Measurements from ENCODE around the gene CAND1. TPM values are rescaled to one million over a fixed set of nuclear protein-coding genes. Genes with fewer than 3 reads are reported as not detected.

Gene CAND1
- total and polyA plus RNA-seq, 2 experiments from 2014 or later, result 92.6 to 111 TPM

DNA sequence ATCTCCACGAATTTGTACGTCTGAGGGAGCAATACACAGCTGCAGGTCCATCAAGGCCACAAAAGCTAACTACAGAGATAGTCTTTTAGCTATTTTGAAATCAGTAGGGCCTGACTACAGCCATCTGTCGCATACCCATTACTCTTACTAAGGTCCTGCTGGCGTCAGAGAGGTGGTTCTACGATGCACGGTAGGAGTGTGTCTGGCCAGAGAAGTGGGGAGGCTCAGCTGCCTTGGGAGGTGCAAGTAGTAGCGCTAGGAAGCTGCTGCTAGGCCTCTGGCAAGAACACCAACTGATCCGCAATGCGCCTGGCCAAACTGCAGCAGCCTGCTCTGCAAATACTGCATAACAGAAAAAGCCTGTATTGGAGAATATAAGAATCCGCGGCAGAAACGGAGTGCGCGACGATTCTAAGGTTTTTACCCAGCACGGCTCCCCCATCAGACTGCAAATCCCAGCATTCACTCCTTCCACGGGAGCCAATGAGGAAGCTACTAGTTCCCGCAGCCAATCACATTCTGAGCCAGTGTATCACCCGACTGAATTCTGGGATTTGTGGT lies 743 bp upstream of the CAND1 start:
- H3K27ac ChIP-seq, result peak overlapping the region; percentile 97
- no peaks in the 10 kb centered on the region for H3K9me3 ChIP-seq (ENCODE audit: low read depth)
- WGBS, 2 experiments (ENCODE audit: low coverage in 1 of 2, low lambda C conversion rate in 2 of 2, missing lambda C conversion rate in 2 of 2), result 2 to 3% methylated on average over 19 of the region's 19 CpGs
- no peaks in the 10 kb centered on the region for H3K9me2 ChIP-seq (ENCODE audit: insufficient read depth)
- no peaks in the 10 kb centered on the region for H3K36me3 ChIP-seq (ENCODE audit: low read depth)
- peaks cover 22% of the 10 kb centered on the region for H3F3A ChIP-seq (ENCODE audit: insufficient read depth)
- peaks cover 38% of the 10 kb centered on the region for H3K79me2 ChIP-seq (ENCODE audit: insufficient read depth)
- H3K27me3 ChIP-seq (replicated peaks; ENCODE audit: insufficient read depth), result no peaks in the 10 kb centered on the region
- TF ChIP-seq EZH2 (IDR thresholded peaks at IDR 0.05; ENCODE audit: insufficient read depth, poor library complexity, severe bottlenecking) (no peak), EZH2phosphoT487 (IDR thresholded peaks at IDR 0.05; ENCODE audit: insufficient read depth, low read depth) (no peak)
- DNase-seq, result peak; percentile 99
- peak overlapping the region; percentile 98 for H3K4me2 ChIP-seq (ENCODE audit: unreplicated experiment)
- peak overlapping the region; percentile 99 for H2AFZ ChIP-seq
- H3K4me1 ChIP-seq (ENCODE audit: insufficient read depth), result peaks cover 27% of the 10 kb centered on the region
- H3K9ac ChIP-seq, result peak overlapping the region; percentile 98
- peaks cover 7% of the 10 kb centered on the region for H4K20me1 ChIP-seq (ENCODE audit: insufficient read depth)
- H3K4me3 ChIP-seq, result peak overlapping the region; percentile 87
- in situ Hi-C loops (cut with MboI), result no loop called here

DNA sequence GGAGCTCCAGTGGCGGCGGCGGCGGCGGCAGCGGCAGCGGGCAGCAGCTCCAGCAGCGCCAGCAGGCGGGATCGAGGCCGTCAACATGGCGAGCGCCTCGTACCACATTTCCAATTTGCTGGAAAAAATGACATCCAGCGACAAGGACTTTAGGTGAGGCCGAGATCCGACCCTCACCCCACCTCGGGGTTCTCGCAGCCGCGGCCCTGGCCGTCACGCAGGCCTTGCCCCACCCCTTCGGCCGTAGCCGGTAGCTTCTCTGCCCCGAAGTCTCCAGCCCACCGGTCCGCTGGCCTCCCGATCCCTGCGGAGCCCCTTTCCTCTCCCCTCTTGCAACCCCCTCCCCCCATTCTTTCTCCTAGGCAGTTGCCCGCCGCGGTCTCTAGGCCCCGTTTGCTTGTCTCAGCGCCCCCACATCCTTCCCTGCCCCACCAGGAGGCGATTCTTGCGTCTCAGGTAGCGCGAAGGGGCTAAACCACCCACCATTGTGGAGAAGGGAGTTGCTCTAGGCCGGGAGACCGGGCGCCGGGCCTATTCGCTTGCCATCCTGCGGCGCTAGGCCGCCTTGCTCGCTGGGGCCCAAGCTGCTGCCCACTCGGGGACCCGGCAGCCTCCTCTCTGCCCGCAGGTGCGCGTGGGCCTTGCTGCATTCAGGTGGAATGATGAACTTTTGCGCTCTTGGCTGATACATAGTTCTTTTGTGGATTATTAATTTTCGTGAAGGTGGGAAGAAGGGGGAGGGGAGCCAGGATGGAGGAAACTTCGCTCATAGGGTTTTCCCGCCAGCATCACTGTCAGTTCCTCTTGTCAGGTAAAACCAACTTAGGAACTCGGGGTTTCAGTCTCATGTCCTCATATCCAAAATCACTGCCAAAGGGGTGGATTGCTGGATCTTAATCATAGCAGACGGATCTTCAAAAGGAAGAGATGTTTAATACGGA lies 745 bp downstream of the CAND1 start:
- 0 to 1% methylated on average over 37 to 53 of the region's 61 CpGs for WGBS, 2 experiments (ENCODE audit: low coverage in 1 of 2, low lambda C conversion rate in 2 of 2, missing lambda C conversion rate in 2 of 2)
- Histone ChIP-seq H3K4me3 (peak overlapping the region; percentile 87), H3K36me3 (ENCODE audit: low read depth) (no peaks in the 10 kb centered on the region), H3K9ac (peak overlapping the region; percentile 98), H4K20me1 (ENCODE audit: insufficient read depth) (peaks cover 15% of the 10 kb centered on the region), H3K9me3 (ENCODE audit: low read depth) (no peaks in the 10 kb centered on the region), H3K9me2 (ENCODE audit: insufficient read depth) (no peaks in the 10 kb centered on the region), H3K27ac (peak overlapping the region; percentile 97), H3K4me2 (ENCODE audit: unreplicated experiment) (peak overlapping the region; percentile 98), H3K4me1 (ENCODE audit: insufficient read depth) (peaks cover 37% of the 10 kb centered on the region), H3K79me2 (ENCODE audit: insufficient read depth) (peaks cover 52% of the 10 kb centered on the region), H2AFZ (peak overlapping the region; percentile 99), H3K27me3 (replicated peaks; ENCODE audit: insufficient read depth) (no peaks in the 10 kb centered on the region), H3F3A (ENCODE audit: insufficient read depth) (peaks cover 22% of the 10 kb centered on the region)
- in situ Hi-C loops (cut with MboI), result no loop called here
- TF ChIP-seq EZH2 (IDR thresholded peaks at IDR 0.05; ENCODE audit: insufficient read depth, poor library complexity, severe bottlenecking) (no peak), EZH2phosphoT487 (IDR thresholded peaks at IDR 0.05; ENCODE audit: insufficient read depth, low read depth) (no peak)
- peak; percentile 63 for DNase-seq

DNA sequence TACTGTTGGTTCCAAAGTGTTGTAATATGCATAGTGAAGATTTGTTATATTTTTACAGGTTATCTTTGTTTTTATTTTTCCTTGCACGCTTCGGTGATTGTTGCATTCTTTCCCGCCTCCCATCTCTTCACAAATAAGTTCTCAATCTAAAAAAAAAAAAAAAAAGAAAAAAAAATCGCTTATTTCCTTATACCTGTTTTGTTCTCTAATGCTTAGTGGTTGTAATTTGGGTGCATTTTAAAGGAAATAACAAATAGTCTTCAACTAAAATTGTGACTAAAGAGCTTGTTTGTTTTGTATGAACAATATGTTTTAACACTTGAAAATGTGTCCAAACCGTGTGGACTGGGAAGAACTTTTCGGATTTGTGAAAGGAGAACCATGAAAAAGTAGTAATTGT lies 1.5 kb downstream of the CAND1 start:
- H3K4me3 ChIP-seq, result peak overlapping the region; percentile 87
- no peaks in the 10 kb centered on the region for H3K36me3 ChIP-seq (ENCODE audit: low read depth)
- H3K4me2 ChIP-seq (ENCODE audit: unreplicated experiment), result peak overlapping the region; percentile 98
- H3F3A ChIP-seq (ENCODE audit: insufficient read depth), result peaks cover 25% of the 10 kb centered on the region
- peak overlapping the region; percentile 97 for H3K27ac ChIP-seq
- TF ChIP-seq EZH2 (IDR thresholded peaks at IDR 0.05; ENCODE audit: insufficient read depth, poor library complexity, severe bottlenecking) (no peak), EZH2phosphoT487 (IDR thresholded peaks at IDR 0.05; ENCODE audit: insufficient read depth, low read depth) (no peak)
- no peak overlapping the region for H2AFZ ChIP-seq
- no peaks in the 10 kb centered on the region for H3K27me3 ChIP-seq (replicated peaks; ENCODE audit: insufficient read depth)
- peaks cover 44% of the 10 kb centered on the region for H3K4me1 ChIP-seq (ENCODE audit: insufficient read depth)
- no peaks in the 10 kb centered on the region for H3K9me2 ChIP-seq (ENCODE audit: insufficient read depth)
- DNase-seq, result peak; percentile 8
- no peaks in the 10 kb centered on the region for H3K9me3 ChIP-seq (ENCODE audit: low read depth)
- in situ Hi-C loops (cut with MboI), result no loop called here
- WGBS, 2 experiments (ENCODE audit: low coverage in 1 of 2, low lambda C conversion rate in 2 of 2, missing lambda C conversion rate in 2 of 2), result 9 to 13% methylated on average over 6 of the region's 6 CpGs
- H3K79me2 ChIP-seq (ENCODE audit: insufficient read depth), result peaks cover 60% of the 10 kb centered on the region
- peak overlapping the region; percentile 98 for H3K9ac ChIP-seq
- peaks cover 22% of the 10 kb centered on the region for H4K20me1 ChIP-seq (ENCODE audit: insufficient read depth)

DNA sequence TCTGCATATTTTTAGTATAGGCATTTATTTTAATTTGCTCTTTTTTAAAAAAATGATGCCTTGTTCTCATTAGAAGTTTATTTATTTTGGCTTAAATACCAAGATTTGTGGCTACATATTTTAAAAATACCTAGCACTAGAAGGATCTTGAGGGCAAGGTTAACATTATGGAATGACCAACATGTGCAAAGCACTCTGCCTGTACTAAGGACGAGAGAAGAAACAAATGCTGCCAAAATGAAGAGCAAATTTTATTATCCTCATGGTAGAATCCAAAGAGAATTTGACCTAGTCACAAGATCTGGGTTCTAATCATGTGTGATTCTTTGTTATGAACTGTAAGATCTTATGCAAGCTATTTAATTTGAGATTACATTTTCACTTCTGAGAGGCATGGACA lies 2.8 kb downstream of the CAND1 start:
- peaks cover 73% of the 10 kb centered on the region for H3K79me2 ChIP-seq (ENCODE audit: insufficient read depth)
- peak; percentile 16 for DNase-seq
- 6 to 10% methylated on average over 1 of the region's 1 CpG for WGBS, 2 experiments (ENCODE audit: low coverage in 1 of 2, low lambda C conversion rate in 2 of 2, missing lambda C conversion rate in 2 of 2)
- H3K27ac ChIP-seq, result 0 out of 2 replicates have a peak overlapping the region, but pooled peaks have one; percentile 1
- H3K36me3 ChIP-seq (ENCODE audit: low read depth), result no peaks in the 10 kb centered on the region
- TF ChIP-seq EZH2phosphoT487 (IDR thresholded peaks at IDR 0.05; ENCODE audit: insufficient read depth, low read depth) (no peak), EZH2 (IDR thresholded peaks at IDR 0.05; ENCODE audit: insufficient read depth, poor library complexity, severe bottlenecking) (no peak)
- peak overlapping the region; percentile 98 for H3K4me2 ChIP-seq (ENCODE audit: unreplicated experiment)
- in situ Hi-C loops (cut with MboI), result no loop called here
- peak overlapping the region; percentile 98; the same call in 1 of the 2 replicates for H3K9ac ChIP-seq
- peaks cover 38% of the 10 kb centered on the region for H3F3A ChIP-seq (ENCODE audit: insufficient read depth)
- no peaks in the 10 kb centered on the region for H3K9me2 ChIP-seq (ENCODE audit: insufficient read depth)
- peak overlapping the region; percentile 87 for H3K4me3 ChIP-seq
- H2AFZ ChIP-seq, result no peak overlapping the region
- H3K4me1 ChIP-seq (ENCODE audit: insufficient read depth), result peaks cover 57% of the 10 kb centered on the region
- peaks cover 33% of the 10 kb centered on the region for H4K20me1 ChIP-seq (ENCODE audit: insufficient read depth)
- no peaks in the 10 kb centered on the region for H3K9me3 ChIP-seq (ENCODE audit: low read depth)
- H3K27me3 ChIP-seq (replicated peaks; ENCODE audit: insufficient read depth), result no peaks in the 10 kb centered on the region

Data from GM23248 (cell line).